ENCODE results near the gene CLK2. TPM values are rescaled to one million over a fixed set of nuclear protein-coding genes. Genes with fewer than 3 reads are reported as not detected.

Gene CLK2
- total and polyA plus RNA-seq, 9 of the 15 experiments (the other 6 are each of a cell fraction or from before 2014, with no cell fraction given): 13.5 to 81.4 (median 39.6) TPM

DNA sequence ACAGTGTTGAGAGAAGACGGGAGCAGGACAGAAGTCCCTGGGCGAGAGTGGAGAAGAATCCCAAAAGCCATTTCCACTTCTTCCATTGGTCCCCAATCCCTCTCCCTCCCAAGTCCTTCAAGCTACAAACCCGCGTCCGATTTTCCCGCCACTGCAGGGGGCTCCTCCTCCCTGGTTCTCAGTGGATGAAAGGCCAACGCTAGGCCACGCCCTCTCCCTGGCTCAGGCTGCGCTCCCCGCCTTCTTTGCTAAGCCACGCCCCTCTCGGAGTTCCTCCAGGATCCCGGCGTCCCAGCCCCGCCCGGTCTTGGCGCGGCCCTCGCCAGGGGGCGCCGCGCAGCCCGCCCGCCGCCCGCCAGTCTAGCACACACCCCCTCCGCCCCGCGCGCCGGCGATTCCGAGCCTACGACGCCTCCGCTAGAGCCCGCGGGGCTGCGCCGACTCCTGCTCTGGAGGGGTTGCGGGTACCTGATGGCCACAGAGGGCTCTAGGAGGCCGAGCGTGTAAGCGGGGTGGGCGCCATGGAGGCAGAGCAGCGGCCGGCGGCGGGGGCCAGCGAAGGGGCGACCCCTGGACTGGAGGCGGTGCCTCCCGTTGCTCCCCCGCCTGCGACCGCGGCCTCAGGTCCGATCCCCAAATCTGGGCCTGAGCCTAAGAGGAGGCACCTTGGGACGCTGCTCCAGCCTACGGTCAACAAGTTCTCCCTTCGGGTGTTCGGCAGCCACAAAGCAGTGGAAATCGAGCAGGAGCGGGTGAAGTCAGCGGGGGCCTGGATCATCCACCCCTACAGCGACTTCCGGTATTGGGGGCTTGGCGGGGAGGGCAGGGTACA, 4.0 kb upstream of the CLK2 start, which contains the start of gene HCN3 (continued):
- TF ChIP-seq, protein P1, sequence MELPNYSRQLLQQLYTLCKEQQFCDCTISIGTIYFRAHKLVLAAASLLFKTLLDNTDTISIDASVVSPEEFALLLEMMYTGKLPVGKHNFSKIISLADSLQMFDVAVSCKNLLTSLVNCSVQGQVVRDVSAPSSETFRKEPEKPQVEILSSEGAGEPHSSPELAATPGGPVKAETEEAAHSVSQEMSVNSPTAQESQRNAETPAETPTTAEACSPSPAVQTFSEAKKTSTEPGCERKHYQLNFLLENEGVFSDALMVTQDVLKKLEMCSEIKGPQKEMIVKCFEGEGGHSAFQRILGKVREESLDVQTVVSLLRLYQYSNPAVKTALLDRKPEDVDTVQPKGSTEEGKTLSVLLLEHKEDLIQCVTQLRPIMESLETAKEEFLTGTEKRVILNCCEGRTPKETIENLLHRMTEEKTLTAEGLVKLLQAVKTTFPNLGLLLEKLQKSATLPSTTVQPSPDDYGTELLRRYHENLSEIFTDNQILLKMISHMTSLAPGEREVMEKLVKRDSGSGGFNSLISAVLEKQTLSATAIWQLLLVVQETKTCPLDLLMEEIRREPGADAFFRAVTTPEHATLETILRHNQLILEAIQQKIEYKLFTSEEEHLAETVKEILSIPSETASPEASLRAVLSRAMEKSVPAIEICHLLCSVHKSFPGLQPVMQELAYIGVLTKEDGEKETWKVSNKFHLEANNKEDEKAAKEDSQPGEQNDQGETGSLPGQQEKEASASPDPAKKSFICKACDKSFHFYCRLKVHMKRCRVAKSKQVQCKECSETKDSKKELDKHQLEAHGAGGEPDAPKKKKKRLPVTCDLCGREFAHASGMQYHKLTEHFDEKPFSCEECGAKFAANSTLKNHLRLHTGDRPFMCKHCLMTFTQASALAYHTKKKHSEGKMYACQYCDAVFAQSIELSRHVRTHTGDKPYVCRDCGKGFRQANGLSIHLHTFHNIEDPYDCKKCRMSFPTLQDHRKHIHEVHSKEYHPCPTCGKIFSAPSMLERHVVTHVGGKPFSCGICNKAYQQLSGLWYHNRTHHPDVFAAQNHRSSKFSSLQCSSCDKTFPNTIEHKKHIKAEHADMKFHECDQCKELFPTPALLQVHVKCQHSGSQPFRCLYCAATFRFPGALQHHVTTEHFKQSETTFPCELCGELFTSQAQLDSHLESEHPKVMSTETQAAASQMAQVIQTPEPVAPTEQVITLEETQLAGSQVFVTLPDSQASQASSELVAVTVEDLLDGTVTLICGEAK (IDR thresholded peaks at IDR 0.05): 0 out of 2 replicates have a peak, but pooled peaks have one; percentile 13
- TF ChIP-seq, protein P1 (CRISPR knock-in tag; IDR thresholded peaks at IDR 0.05): no peak
- TF ChIP-seq ZZZ3 (IDR thresholded peaks at IDR 0.05) (no peak), ZFP1 (CRISPR knock-in tag; IDR thresholded peaks at IDR 0.05) (no peak), NR2C2 (CRISPR knock-in tag; IDR thresholded peaks at IDR 0.05) (no peak), NR2C2 (tag; IDR thresholded peaks at IDR 0.05) (no peak), RBM39 (optimal IDR thresholded peaks at IDR 0.05; ENCODE audit: low read depth, low read length) (no peak), NR2F6 (CRISPR knock-in tag; IDR thresholded peaks at IDR 0.05) (no peak), LEF1 (IDR thresholded peaks at IDR 0.05) (no peak), SRSF3 (IDR thresholded peaks at IDR 0.05; ENCODE audit: insufficient read depth, low read length) (no peak), SRSF7 (optimal IDR thresholded peaks at IDR 0.05; ENCODE audit: low read depth, low read length) (no peak), SMAD4 (CRISPR knock-in tag; conservative IDR thresholded peaks at IDR 0.05) (peak; percentile 90)
- TF ChIP-seq, protein P2, sequence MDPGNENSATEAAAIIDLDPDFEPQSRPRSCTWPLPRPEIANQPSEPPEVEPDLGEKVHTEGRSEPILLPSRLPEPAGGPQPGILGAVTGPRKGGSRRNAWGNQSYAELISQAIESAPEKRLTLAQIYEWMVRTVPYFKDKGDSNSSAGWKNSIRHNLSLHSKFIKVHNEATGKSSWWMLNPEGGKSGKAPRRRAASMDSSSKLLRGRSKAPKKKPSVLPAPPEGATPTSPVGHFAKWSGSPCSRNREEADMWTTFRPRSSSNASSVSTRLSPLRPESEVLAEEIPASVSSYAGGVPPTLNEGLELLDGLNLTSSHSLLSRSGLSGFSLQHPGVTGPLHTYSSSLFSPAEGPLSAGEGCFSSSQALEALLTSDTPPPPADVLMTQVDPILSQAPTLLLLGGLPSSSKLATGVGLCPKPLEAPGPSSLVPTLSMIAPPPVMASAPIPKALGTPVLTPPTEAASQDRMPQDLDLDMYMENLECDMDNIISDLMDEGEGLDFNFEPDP (CRISPR knock-in tag; IDR thresholded peaks at IDR 0.05): no peak
